Endometrial microvascular endothelial cells (primary cell): ENCODE measurements around the gene ABTB2. TPM values are rescaled to one million over a fixed set of nuclear protein-coding genes. Genes with fewer than 3 reads are reported as not detected.

ENCODE experiments used
- in situ Hi-C: cut with HindIII; loops from 2 replicates; pipeline ENCODE4 v1.10.0; 2017; ENCODE audit warnings: low sequenced_read_pairs, low pct_unique_long_range_greater_than_20kb; ENCODE audit errors: inconsistent ontology term
- total RNA-seq: library from RNA; depleted of rRNA; stranded (reverse); fragments of >200 nt; gene quantifications from one replicate; pipeline ENCODE4 v1.2.3, GENCODE V29; 2015; ENCODE audit errors: inconsistent ontology term

ABTB2 gene
- total RNA-seq, 1 donor from 2014 or later, result 0.09 TPM

GRCh38 chr11:34364102-34364501 is 6.3 kb upstream of the ABTB2 start:
- in situ Hi-C loops, result no loop called here

DNA sequence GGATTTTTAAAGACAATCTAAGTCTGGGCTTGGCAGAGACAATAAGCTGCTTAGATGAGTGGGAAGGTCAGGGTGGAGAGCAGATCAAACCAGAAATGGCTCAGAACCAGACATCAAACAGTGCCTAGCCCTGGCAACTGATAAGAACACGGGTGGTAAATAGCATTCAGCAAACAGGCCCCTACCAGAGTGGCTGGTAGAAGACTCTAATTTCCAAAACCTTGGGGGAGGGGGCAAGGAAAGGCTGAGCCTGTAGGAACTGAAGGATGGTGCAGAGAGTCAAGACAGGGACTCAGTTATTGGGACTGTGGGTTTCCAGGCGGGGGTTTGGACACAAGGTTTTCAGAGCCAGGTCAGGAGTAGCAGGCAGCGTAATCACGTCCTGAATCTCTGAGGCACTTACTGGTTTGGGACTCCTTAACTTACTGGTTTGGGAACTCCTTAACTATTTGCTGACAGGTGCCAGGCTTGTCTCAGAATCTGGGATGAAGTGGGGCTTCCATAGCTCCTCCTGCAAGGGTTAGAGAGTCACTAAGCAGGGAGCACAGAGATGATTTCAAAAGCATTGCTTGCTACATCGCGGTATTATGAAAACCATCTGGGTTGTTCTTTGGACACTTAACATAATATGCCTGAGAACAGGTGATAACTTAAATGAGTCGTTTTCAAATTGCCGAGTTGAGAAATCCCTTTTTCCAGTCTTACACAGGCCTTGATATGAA is 5.7 kb upstream of the ABTB2 start:
- in situ Hi-C loops, result no loop called here

DNA sequence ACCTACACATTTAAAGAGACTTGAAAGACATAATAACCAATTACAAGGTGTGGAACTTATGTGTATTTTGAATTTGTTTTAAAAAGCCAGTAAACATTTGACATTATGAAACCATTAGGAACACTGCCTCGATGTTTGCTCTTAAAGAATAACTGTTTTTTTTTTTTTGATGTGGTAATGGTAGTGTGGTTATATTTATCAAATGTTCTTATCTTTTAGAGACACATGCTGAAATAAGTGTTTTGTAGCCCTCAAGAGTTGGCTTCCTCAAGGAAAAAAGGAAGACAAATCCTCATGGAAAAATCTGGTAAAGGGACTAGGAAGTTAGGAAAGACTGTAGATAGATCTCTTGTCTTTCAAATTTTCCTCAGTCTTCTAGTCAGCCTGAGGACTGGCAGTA is 2.2 kb upstream of the ABTB2 start:
- in situ Hi-C loops, result no loop called here

GRCh38 chr11:34359548-34359891 is 1.7 kb upstream of the ABTB2 start:
- in situ Hi-C loops, result no loop called here

GRCh38 chr11:34358728-34359547 is 1.1 kb upstream of the ABTB2 start:
- in situ Hi-C loops, result no loop called here

- in situ Hi-C loops, result no loop called here
Observed at GRCh38 chr11:34358258-34358727, 483 bp upstream of the ABTB2 start.

GRCh38 chr11:34356913-34357700 is 703 bp downstream of the ABTB2 start:
- in situ Hi-C loops, result no loop called here

DNA sequence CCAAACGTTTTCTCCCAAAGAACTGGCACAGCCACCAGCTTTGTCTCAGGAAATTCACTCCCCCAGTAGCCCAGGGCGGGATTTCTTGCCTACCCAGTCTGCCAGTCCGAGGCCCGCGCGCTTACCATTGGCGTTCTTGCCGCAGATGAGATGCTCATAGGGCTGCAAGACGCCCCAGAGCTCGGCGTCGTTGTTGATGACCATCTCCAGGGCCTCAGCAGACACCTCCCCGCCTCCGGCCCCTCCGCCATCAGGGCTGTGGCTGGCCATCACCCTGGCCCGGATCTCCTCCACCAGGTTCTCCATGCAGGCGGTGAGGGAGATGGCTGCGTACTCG is 1.3 kb downstream of the ABTB2 start:
- in situ Hi-C loops, result no loop called here

DNA sequence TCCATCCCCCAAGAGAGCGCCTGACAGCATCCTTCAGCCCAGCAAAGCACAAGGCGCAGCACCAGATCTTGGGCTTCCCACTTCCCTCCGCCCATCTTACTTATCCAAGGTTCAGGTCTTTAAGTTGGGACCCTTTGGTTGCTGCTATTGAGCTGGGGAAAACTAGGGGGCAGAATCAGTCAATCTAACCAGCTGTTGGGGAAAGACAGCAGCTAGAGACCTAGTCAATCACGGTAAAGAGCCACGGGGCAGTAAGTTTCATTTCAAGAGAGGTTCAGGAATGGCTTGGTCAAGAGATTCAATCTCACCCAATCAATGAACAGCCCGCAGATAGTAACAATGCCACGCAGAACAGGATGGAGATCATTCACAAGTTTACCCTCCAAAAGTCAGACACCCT is 1.7 kb downstream of the ABTB2 start:
- in situ Hi-C loops, result no loop called here

DNA sequence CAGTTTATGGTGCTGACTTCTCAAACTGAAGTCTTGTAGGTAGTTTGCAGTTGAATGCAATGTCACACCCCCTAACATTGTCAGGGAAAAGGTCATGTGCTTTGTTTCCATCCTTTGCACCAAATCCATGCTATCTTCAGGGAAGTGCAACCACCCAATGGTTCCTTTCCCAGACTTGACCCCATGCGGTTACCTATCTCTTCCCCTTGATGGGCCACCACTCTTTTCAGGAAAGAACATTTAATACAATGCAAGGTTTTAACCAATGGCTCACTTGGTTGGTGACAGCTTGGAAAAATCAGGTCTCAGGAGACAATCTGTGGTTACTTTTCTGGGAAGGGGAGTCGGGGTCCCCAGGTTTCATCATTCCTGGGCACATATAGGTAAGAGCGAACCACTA is 2.1 kb downstream of the ABTB2 start:
- in situ Hi-C loops, result no loop called here

DNA sequence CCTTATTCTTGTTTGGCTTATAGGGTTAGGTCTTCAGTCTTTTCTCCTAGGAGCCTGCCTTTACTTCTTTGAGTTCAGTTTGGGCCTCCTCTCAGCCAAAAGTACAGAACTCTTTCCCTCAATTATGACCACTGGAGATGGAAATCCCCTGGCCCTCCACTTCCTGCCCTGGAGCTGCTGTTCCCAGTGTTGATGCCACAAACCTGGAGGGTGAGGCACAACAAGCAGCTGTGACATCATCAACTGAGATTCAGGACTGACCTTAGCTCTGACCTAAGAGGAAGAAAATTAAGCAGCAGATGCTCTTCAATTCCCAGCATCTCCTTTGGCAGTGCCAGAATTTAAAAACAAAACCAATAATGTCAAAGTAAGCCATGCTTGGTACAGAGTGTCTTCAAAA is 3.0 kb downstream of the ABTB2 start:
- in situ Hi-C loops, result no loop called here

GRCh38 chr11:34353881-34354280 is 3.9 kb downstream of the ABTB2 start:
- in situ Hi-C loops, result no loop called here

GRCh38 chr11:34351687-34352469 is 5.9 kb downstream of the ABTB2 start:
- in situ Hi-C loops, result no loop called here

DNA sequence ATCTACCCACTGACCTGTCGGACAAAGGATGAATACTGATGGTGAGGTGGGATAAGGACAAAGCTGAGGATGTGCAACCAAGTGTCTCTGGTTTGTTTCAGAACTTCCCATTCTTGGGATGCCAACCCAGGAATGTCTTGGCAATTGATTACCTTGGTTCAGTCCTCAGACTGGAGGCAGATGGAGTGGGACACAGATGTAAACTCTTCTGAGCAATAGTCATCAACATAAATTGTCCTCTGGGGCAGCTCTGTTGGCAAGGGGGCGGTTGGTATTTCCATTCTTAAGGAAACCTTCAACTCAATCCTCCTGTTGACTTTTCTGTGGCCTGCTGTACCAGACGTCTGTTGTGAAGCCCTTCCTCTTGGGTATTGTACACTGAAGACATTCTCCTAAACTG is 6.8 kb downstream of the ABTB2 start:
- in situ Hi-C loops, result no loop called here

GRCh38 chr11:34349882-34350281 is 7.9 kb downstream of the ABTB2 start:
- in situ Hi-C loops, result no loop called here

DNA sequence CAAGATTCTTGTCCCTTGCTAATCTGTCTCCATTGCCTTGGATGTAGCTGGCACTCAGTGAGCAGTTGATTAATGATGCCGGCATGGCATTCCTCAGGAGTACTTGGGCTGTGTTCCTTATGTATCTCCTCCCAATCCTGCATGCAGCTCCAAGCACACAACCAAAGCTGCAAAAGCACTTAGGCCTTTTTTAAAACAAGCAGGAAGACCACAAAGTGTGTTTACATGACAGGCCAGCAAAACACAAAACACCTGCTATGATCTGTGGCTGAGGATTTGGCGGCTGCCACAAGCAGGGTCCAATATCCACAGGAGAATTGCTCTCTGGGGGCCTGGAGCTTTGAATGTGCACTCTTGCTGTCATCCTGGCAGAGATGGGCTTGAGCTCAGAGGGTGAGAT is 8.9 kb downstream of the ABTB2 start:
- in situ Hi-C loops, result no loop called here

GRCh38 chr11:34348096-34348495 is 9.7 kb downstream of the ABTB2 start:
- in situ Hi-C loops, result no loop called here

GRCh38 chr11:34346551-34346950 is 11.3 kb downstream of the ABTB2 start:
- in situ Hi-C loops, result no loop called here

GRCh38 chr11:34345991-34346480 is 11.8 kb downstream of the ABTB2 start:
- in situ Hi-C loops, result no loop called here
